Measurements from ENCODE around the gene CDCA4. TPM values are rescaled to one million over a fixed set of nuclear protein-coding genes. Genes with fewer than 3 reads are reported as not detected.
"Not testable (repeated sequence)": the region's sequence is repeated elsewhere in the genome, so short reads cannot be mapped to it uniquely, and the experiment has no call there.

CDCA4 gene
- total RNA-seq, 4 donors from 2014 or later: 5.8 to 7.8 (median 6.2) TPM

- ATAC-seq: no peak
- Histone ChIP-seq H3K4me3 (no peak overlapping the region), H3K36me3 (no peaks in the 10 kb centered on the region), H3K4me1 (peaks cover 0 to 8% (median 0%) of the 10 kb centered on the region in 3 donors), H3K27ac (no peak overlapping the region), H3K9me3 (no peaks in the 10 kb centered on the region), H3K27me3 (peaks cover 6% of the 10 kb centered on the region)
- WGBS, 2 donors (ENCODE audit: low coverage in 1 of 2): 78 to 81% methylated on average over 9 to 11 of the region's 12 CpGs
- no peak for TF ChIP-seq POLR2AphosphoS5 (IDR thresholded peaks at IDR 0.05)
- TF ChIP-seq POLR2A (IDR thresholded peaks at IDR 0.05): no peak
- TF ChIP-seq EP300 (IDR thresholded peaks at IDR 0.05): no peak
- no peak for TF ChIP-seq CTCF (IDR thresholded peaks at IDR 0.05)
Observed at GRCh38 chr14:105028251-105028927, 7.5 kb upstream of the CDCA4 start.

GRCh38 chr14:105027718-105028117, 6.8 kb upstream of the CDCA4 start:
- 65 to 72% methylated on average over 3 to 4 of the region's 4 CpGs for WGBS, 2 donors (ENCODE audit: low coverage in 1 of 2)
- H3K27me3 ChIP-seq, H3K4me1 ChIP-seq, H3K36me3 ChIP-seq, ATAC-seq, H3K4me3 ChIP-seq, H3K9me3 ChIP-seq, H3K27ac ChIP-seq: not testable (repeated sequence)

GRCh38 chr14:105026802-105027563, 6.1 kb upstream of the CDCA4 start:
- Histone ChIP-seq H3K27ac (no peak overlapping the region), H3K27me3 (no peaks in the 10 kb centered on the region), H3K9me3 (no peaks in the 10 kb centered on the region), H3K4me3 (no peak overlapping the region), H3K36me3 (no peaks in the 10 kb centered on the region), H3K4me1 (peaks cover 0 to 15% (median 4%) of the 10 kb centered on the region in 3 donors)
- no peak for ATAC-seq
- no peak for TF ChIP-seq POLR2AphosphoS5 (IDR thresholded peaks at IDR 0.05)
- TF ChIP-seq EP300 (IDR thresholded peaks at IDR 0.05): no peak
- TF ChIP-seq CTCF (IDR thresholded peaks at IDR 0.05): no peak
- no peak for TF ChIP-seq POLR2A (IDR thresholded peaks at IDR 0.05)
- WGBS, 2 donors (ENCODE audit: low coverage in 1 of 2): 0 to 14% methylated on average over 1 of the region's 1 CpG

- WGBS, 2 donors (ENCODE audit: low coverage in 1 of 2): 90% methylated on average over 14 to 16 of the region's 16 CpGs
- TF ChIP-seq POLR2AphosphoS5 (IDR thresholded peaks at IDR 0.05): no peak
- TF ChIP-seq CTCF (IDR thresholded peaks at IDR 0.05): no peak
- no peak for TF ChIP-seq POLR2A (IDR thresholded peaks at IDR 0.05)
- no peak for TF ChIP-seq EP300 (IDR thresholded peaks at IDR 0.05)
- H3K27ac ChIP-seq: no peak overlapping the region
- peaks cover 0 to 22% (median 8%) of the 10 kb centered on the region in 3 donors for H3K4me1 ChIP-seq
- H3K9me3 ChIP-seq: no peaks in the 10 kb centered on the region
- no peaks in the 10 kb centered on the region for H3K36me3 ChIP-seq
- ATAC-seq: no peak
- no peak overlapping the region for H3K4me3 ChIP-seq
- H3K27me3 ChIP-seq: no peaks in the 10 kb centered on the region
Observed at GRCh38 chr14:105026033-105026785, 5.3 kb upstream of the CDCA4 start.

GRCh38 chr14:105025429-105025828, 4.5 kb upstream of the CDCA4 start:
- no peak for ATAC-seq
- no peaks in the 10 kb centered on the region for H3K36me3 ChIP-seq
- no peaks in the 10 kb centered on the region for H3K27me3 ChIP-seq
- no peak overlapping the region for H3K27ac ChIP-seq
- peaks cover 0 to 23% (median 8%) of the 10 kb centered on the region in 3 donors for H3K4me1 ChIP-seq
- no peak overlapping the region for H3K4me3 ChIP-seq
- 50 to 98% methylated on average over 1 to 6 of the region's 6 CpGs for WGBS, 2 donors (ENCODE audit: low coverage in 1 of 2)
- TF ChIP-seq POLR2AphosphoS5 (IDR thresholded peaks at IDR 0.05) (no peak), CTCF (IDR thresholded peaks at IDR 0.05) (no peak), EP300 (IDR thresholded peaks at IDR 0.05) (no peak), POLR2A (IDR thresholded peaks at IDR 0.05) (no peak)
- no peaks in the 10 kb centered on the region for H3K9me3 ChIP-seq
